Stimulated activated naive CD8-positive, alpha-beta T cell treated with anti-CD3 and anti-CD28 coated beads, Interleukin-15, Interleukin-2, amounts not matched to agents 100 ng/mL and 50 ng/mL, for 24 hours (primary cell): ENCODE results near the gene POLR2A.
"Not testable (repeated sequence)": the region's sequence is repeated elsewhere in the genome, so short reads cannot be mapped to it uniquely, and the experiment has no call there.

Experiments
- H3K27ac Mint-ChIP-seq: one replicate; pipeline ENCODE4 v1.8.0; 2021; ENCODE audit warnings: mild to moderate bottlenecking, mixed read lengths
- H3K27me3 Mint-ChIP-seq: one replicate; pipeline ENCODE4 v1.8.0; 2021; ENCODE audit warnings: mixed read lengths
- H3K36me3 Mint-ChIP-seq: one replicate; pipeline ENCODE4 v1.8.0; 2021; ENCODE audit warnings: low read depth, mixed read lengths
- H3K4me1 Mint-ChIP-seq: one replicate; pipeline ENCODE4 v1.8.0; 2021; ENCODE audit warnings: low read depth, mixed read lengths
- H3K4me3 Mint-ChIP-seq: one replicate; pipeline ENCODE4 v1.8.0; 2021; ENCODE audit warnings: mild to moderate bottlenecking, mixed read lengths
- H3K9me3 Mint-ChIP-seq: one replicate; pipeline ENCODE4 v1.8.0; 2021; ENCODE audit warnings: mixed read lengths

The POLR2A gene

GRCh38 chr17:7481275-7481674 is 2.9 kb upstream of the POLR2A start, which contains the start of gene SLC35G6:
Gene SLC35G6, plus strand, starts transcription at chr17:7481446. Its CDS starts 71 bp downstream, at chr17:7481517.
- Mint-ChIP-seq H3K36me3 (peaks cover 15% of the 10 kb centered on the region), H3K4me1 (peaks cover 78% of the 10 kb centered on the region), H3K4me3 (peak within 1 kb of the TSS; percentile 91), H3K27ac (peak within 1 kb of the TSS; percentile 93)
- not testable (repeated sequence) for H3K27me3 Mint-ChIP-seq, H3K9me3 Mint-ChIP-seq

- H3K27ac Mint-ChIP-seq, result peak overlapping the region; percentile 100
- peaks cover 20% of the 10 kb centered on the region for H3K36me3 Mint-ChIP-seq
- not testable (repeated sequence) for H3K9me3 Mint-ChIP-seq, H3K27me3 Mint-ChIP-seq
- H3K4me1 Mint-ChIP-seq, result peaks cover 78% of the 10 kb centered on the region
- H3K4me3 Mint-ChIP-seq, result peak overlapping the region; percentile 98
Observed at GRCh38 chr17:7481842-7482741, 2.1 kb upstream of the POLR2A start.

- Mint-ChIP-seq H3K4me3 (peak overlapping the region; percentile 98), H3K36me3 (peaks cover 27% of the 10 kb centered on the region), H3K4me1 (peaks cover 78% of the 10 kb centered on the region), H3K27ac (peak overlapping the region; percentile 100)
- H3K9me3 Mint-ChIP-seq, H3K27me3 Mint-ChIP-seq: not testable (repeated sequence)
Observed at GRCh38 chr17:7482742-7483088, 1.5 kb upstream of the POLR2A start.

- H3K27ac Mint-ChIP-seq, result peak overlapping the region; percentile 100
- H3K36me3 Mint-ChIP-seq, result peaks cover 29% of the 10 kb centered on the region
- no peaks in the 10 kb centered on the region for H3K9me3 Mint-ChIP-seq
Observed at GRCh38 chr17:7483255-7484066, 705 bp upstream of the POLR2A start.

DNA sequence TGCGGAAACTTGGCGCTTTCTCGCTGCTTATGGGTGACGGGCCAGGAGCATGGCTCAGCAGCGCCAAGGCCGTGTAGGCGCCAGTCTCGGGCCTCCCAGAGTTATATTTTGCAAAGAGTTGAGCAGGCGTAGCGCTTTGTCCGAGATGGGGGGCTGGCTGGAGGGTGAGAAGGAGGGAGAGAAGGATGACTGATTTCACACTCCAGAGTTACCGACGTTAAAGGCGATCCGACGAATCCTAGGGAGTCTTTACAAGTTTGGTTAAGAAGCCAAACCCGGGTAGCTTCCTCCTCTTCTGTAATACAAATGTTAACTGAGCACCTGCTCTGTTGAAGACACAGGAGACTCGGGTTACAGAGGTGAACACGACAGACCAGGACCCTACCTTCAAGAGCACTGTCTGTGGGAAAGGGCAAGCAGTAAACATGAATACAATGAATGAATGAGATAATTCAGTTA is 782 bp downstream of the POLR2A start:
- Mint-ChIP-seq H3K27ac (peak overlapping the region; percentile 100), H3K27me3 (no peaks in the 10 kb centered on the region), H3K4me3 (peak overlapping the region; percentile 98), H3K36me3 (peaks cover 41% of the 10 kb centered on the region), H3K4me1 (peaks cover 85% of the 10 kb centered on the region), H3K9me3 (no peaks in the 10 kb centered on the region)

More at GRCh38 chr17:7483255-7484066, 705 bp upstream of the POLR2A start:
- H3K4me3 Mint-ChIP-seq, result peak overlapping the region; percentile 98
- H3K4me1 Mint-ChIP-seq, result peaks cover 75% of the 10 kb centered on the region
- no peaks in the 10 kb centered on the region for H3K27me3 Mint-ChIP-seq

DNA sequence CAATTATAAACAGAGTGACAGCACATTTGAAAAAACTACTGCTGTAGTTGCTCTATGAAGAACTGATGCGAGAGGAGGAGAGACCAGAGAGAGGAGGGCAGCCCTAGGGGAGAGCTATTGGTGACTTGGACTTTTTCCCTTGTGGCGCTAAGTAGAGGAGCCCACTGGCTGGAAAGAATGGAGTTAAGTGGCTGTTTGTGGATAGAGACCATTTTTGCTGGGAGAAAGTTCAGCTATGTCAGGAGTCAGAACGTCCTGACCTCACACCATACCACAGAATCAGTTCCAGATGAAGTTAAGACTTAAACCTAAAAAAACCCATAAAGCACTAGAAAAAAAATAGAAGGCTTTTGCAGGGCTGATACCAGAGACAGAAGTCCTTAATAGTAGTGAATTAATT is 2.0 kb downstream of the POLR2A start:
- Mint-ChIP-seq H3K4me3 (peak overlapping the region; percentile 98), H3K27ac (peak overlapping the region; percentile 81), H3K9me3 (no peaks in the 10 kb centered on the region), H3K4me1 (peaks cover 83% of the 10 kb centered on the region), H3K36me3 (peaks cover 49% of the 10 kb centered on the region), H3K27me3 (no peaks in the 10 kb centered on the region)

DNA sequence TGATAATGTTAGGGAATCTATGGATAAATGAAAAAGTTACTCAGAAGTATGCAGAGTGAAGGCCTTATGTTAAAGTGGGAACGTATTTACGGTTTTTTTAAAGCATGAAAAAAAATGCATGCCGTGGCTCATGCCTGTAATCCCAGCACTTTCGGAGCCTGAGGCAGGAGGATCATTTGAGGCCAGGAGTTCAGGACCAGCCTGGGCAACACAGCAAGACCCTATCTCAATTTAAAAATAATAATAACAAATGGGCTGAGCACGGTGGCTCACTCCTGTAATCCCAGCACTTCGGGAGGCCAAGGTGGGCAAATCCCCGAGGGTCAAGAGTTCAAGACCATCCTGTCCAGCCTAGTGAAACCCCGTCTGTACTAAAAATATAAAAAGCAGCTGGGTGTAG is 6.0 kb downstream of the POLR2A start:
- H3K4me3 Mint-ChIP-seq, result peak overlapping the region; percentile 4
- no peaks in the 10 kb centered on the region for H3K27me3 Mint-ChIP-seq
- peaks cover 69% of the 10 kb centered on the region for H3K4me1 Mint-ChIP-seq
- H3K9me3 Mint-ChIP-seq, result no peaks in the 10 kb centered on the region
- H3K36me3 Mint-ChIP-seq, result peaks cover 75% of the 10 kb centered on the region
- no peak overlapping the region for H3K27ac Mint-ChIP-seq

DNA sequence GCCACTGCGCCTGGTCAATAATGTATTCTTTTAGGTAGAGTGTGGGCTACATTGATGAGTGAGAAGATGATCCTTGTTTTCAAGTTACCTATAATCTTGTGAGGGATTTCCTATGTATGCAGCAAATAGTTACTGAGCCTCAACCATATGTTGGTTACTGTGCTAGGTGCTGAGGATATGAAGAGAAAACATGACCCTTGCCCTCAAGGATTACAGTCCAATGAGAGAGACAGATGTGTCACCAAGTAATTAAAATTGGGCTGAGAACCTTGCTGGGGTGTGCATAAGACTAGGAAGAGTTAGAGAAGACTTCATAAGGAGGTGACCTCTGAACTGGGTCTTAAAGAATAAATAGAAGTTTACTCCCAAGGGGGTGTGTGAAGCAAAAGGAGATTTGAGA is 7.4 kb downstream of the POLR2A start:
- peak overlapping the region; percentile 10 for H3K27ac Mint-ChIP-seq
- H3K4me1 Mint-ChIP-seq, result peaks cover 57% of the 10 kb centered on the region
- no peaks in the 10 kb centered on the region for H3K27me3 Mint-ChIP-seq
- no peaks in the 10 kb centered on the region for H3K9me3 Mint-ChIP-seq
- H3K36me3 Mint-ChIP-seq, result peaks cover 76% of the 10 kb centered on the region
- H3K4me3 Mint-ChIP-seq, result no peak overlapping the region

GRCh38 chr17:7493941-7494340 is 9.8 kb downstream of the POLR2A start:
- Mint-ChIP-seq H3K27me3 (no peaks in the 10 kb centered on the region), H3K27ac (peak overlapping the region; percentile 37), H3K4me3 (no peak overlapping the region), H3K36me3 (peaks cover 77% of the 10 kb centered on the region), H3K9me3 (no peaks in the 10 kb centered on the region), H3K4me1 (peaks cover 37% of the 10 kb centered on the region)

DNA sequence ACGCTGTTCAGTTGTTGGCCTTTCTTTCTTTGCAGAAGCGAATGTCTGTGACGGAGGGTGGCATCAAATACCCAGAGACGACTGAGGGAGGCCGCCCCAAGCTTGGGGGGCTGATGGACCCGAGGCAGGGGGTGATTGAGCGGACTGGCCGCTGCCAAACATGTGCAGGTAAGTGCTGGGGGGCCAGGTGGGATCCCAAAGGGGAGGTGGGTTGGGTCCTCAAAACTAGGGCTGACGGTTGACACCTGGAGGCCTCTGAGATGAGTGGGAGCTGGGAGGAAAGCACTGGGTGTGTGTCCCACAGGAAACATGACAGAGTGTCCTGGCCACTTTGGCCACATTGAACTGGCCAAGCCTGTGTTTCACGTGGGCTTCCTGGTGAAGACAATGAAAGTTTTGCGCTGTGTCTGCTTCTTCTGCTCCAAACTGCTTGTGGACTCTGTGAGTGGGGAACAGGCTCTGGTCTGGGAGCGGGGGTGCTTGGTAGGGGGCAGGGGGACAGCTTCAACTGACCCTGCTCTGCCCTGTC is 11.8 kb downstream of the POLR2A start:
- H3K27me3 Mint-ChIP-seq, result no peaks in the 10 kb centered on the region
- no peaks in the 10 kb centered on the region for H3K9me3 Mint-ChIP-seq
- H3K4me3 Mint-ChIP-seq, result no peak overlapping the region
- no peak overlapping the region for H3K27ac Mint-ChIP-seq
- peaks cover 74% of the 10 kb centered on the region for H3K36me3 Mint-ChIP-seq
- H3K4me1 Mint-ChIP-seq, result peaks cover 18% of the 10 kb centered on the region

DNA sequence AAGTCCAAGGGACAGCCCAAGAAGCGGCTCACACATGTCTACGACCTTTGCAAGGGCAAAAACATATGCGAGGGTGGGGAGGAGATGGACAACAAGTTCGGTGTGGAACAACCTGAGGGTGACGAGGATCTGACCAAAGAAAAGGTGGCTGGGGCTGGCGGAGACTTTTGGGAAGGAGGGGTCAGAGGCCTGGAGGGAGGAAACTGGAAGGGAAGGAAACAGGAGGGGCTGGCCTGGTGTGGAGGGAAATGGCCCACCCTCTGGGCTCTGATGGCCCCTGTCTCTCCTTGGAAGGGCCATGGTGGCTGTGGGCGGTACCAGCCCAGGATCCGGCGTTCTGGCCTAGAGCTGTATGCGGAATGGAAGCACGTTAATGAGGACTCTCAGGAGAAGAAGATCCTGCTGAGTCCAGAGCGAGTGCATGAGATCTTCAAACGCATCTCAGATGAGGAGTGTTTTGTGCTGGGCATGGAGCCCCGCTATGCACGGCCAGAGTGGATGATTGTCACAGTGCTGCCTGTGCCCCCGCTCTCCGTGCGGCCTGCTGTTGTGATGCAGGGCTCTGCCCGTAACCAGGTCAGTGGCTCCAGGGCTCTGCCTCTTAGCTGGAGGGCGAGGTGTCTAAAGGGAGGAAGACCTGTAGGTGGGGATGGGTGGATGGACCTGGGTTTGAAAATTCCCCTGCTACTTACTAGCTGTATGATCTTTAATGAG is 12.5 kb downstream of the POLR2A start:
- Mint-ChIP-seq H3K4me3 (no peak overlapping the region), H3K36me3 (peaks cover 77% of the 10 kb centered on the region), H3K9me3 (no peaks in the 10 kb centered on the region), H3K27me3 (no peaks in the 10 kb centered on the region), H3K27ac (no peak overlapping the region), H3K4me1 (peaks cover 13% of the 10 kb centered on the region)

DNA sequence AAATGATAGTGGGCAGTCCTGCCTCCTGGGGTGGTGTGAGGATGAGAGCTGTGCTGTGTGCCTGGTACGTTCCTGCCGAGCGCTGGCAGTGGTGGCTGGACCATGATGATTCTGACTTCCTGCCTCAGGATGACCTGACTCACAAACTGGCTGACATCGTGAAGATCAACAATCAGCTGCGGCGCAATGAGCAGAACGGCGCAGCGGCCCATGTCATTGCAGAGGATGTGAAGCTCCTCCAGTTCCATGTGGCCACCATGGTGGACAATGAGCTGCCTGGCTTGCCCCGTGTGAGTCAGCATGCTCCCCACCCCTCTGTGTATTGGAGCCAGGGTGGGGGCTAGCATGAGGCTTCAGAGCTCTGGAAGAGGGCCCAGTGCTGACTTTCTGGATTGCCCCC is 13.1 kb downstream of the POLR2A start:
- Mint-ChIP-seq H3K9me3 (no peaks in the 10 kb centered on the region), H3K27ac (no peak overlapping the region), H3K4me3 (no peak overlapping the region), H3K27me3 (no peaks in the 10 kb centered on the region), H3K36me3 (peaks cover 78% of the 10 kb centered on the region), H3K4me1 (peaks cover 9% of the 10 kb centered on the region)

- H3K36me3 Mint-ChIP-seq, result peaks cover 81% of the 10 kb centered on the region
- no peak overlapping the region for H3K27ac Mint-ChIP-seq
Observed at GRCh38 chr17:7497636-7498035, 13.5 kb downstream of the POLR2A start.

DNA sequence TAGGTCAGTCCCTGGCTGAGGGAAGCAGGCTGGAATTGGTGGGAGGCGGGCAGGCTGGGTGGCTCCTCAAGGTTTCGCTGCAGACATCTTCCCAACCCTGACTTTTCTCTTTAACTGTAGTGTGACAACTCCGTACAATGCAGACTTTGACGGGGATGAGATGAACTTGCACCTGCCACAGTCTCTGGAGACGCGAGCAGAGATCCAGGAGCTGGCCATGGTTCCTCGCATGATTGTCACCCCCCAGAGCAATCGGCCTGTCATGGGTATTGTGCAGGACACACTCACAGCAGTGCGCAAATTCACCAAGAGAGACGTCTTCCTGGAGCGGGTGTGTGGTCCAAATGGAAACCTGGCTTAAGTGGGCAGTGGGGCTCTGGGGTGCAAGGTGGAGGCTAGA is 15.0 kb downstream of the POLR2A start:
- H3K9me3 Mint-ChIP-seq, result no peaks in the 10 kb centered on the region
- H3K4me1 Mint-ChIP-seq, result no peaks in the 10 kb centered on the region
- no peaks in the 10 kb centered on the region for H3K27me3 Mint-ChIP-seq
- no peak overlapping the region for H3K27ac Mint-ChIP-seq
- H3K4me3 Mint-ChIP-seq, result no peak overlapping the region
- peaks cover 80% of the 10 kb centered on the region for H3K36me3 Mint-ChIP-seq

More at GRCh38 chr17:7497636-7498035, 13.5 kb downstream of the POLR2A start:
- Mint-ChIP-seq H3K9me3 (no peaks in the 10 kb centered on the region), H3K4me3 (no peak overlapping the region), H3K27me3 (no peaks in the 10 kb centered on the region), H3K4me1 (peaks cover 8% of the 10 kb centered on the region)
